Karpas-422 (cell line): ENCODE measurements around the gene DDN. TPM values are rescaled to one million over a fixed set of nuclear protein-coding genes. Genes with fewer than 3 reads are reported as not detected.
A peak's percentile ranks its signal among the peaks of the same experiment; 100 is the strongest.

Experiments
- DNase-seq: peaks from one replicate; pipeline ENCODE4 v3.0.0-alpha.2; 2015
- H2AFZ ChIP-seq: fragments of 200-600 bp; sonication (generic); 2 replicates; pipeline ENCODE4 v1.6.1; 2014; ENCODE audit warnings: antibody characterized with exemption, low read length, mixed read lengths
- H3K27ac ChIP-seq: fragments of 200-600 bp; sonication (generic); 2 replicates; pipeline ENCODE4 v1.5.1; 2014; ENCODE audit warnings: mild to moderate bottlenecking, low read length, moderate library complexity
- H3K27me3 ChIP-seq: fragments of 200-600 bp; sonication (generic); 2 replicates; pipeline ENCODE4 v1.6.1; 2014; ENCODE audit warnings: low read length, mixed read lengths
- H3K36me3 ChIP-seq: fragments of 200-600 bp; sonication (generic); 2 replicates; pipeline ENCODE4 v1.6.1; 2014; ENCODE audit warnings: low read length, mixed read lengths; ENCODE audit not compliant: insufficient read depth
- H3K4me1 ChIP-seq: fragments of 200-600 bp; sonication (generic); 2 replicates; pipeline ENCODE4 v1.6.1; 2014; ENCODE audit warnings: mild to moderate bottlenecking, low read length, mixed read lengths
- H3K4me2 ChIP-seq: fragments of 200-600 bp; sonication (generic); 2 replicates; pipeline ENCODE4 v1.6.1; 2014; ENCODE audit warnings: low read length, low read depth, mild to moderate bottlenecking; ENCODE audit not compliant: poor library complexity, severe bottlenecking
- H3K4me3 ChIP-seq: fragments of 200-600 bp; sonication (generic); 2 replicates; pipeline ENCODE4 v1.5.1; 2014; ENCODE audit warnings: mild to moderate bottlenecking, antibody characterized with exemption, low read length, mixed read lengths
- H3K79me2 ChIP-seq: fragments of 200-600 bp; sonication (generic); 2 replicates; pipeline ENCODE4 v1.6.1; 2014; ENCODE audit warnings: mild to moderate bottlenecking, low read length, mixed read lengths
- H3K9ac ChIP-seq: fragments of 200-600 bp; sonication (generic); 2 replicates; pipeline ENCODE4 v1.6.0; 2014; ENCODE audit warnings: low read length
- H3K9me2 ChIP-seq: fragments of 200-600 bp; sonication (generic), shearing (Covaris generic); replicated peaks from 2 replicates; pipeline ENCODE4 v1.6.0; 2014; ENCODE audit warnings: mild to moderate bottlenecking, low read length, moderate library complexity; ENCODE audit not compliant: insufficient read depth
- H3K9me3 ChIP-seq: fragments of 300-700, 200-600 bp; sonication (generic); 2 replicates; pipeline ENCODE4 v1.6.1; 2014; ENCODE audit warnings: low read length, mixed read lengths
- H4K20me1 ChIP-seq: fragments of 200-600 bp; sonication (generic); 2 replicates; pipeline ENCODE4 v1.6.1; 2014; ENCODE audit warnings: mild to moderate bottlenecking, antibody characterized with exemption, low read length, low read depth; ENCODE audit not compliant: insufficient read depth
- total RNA-seq: library from RNA; depleted of rRNA; stranded (reverse); fragments of >200 nt; shearing (Covaris generic); gene quantifications from 2 replicates; pipeline ENCODE4 v1.2.3, GENCODE V29; 2014; ENCODE audit warnings: low replicate concordance

Gene DDN
- total RNA-seq, 1 experiment from 2014 or later = 9.6 TPM

- peaks cover 18% of the 10 kb centered on the region; the same call in 1 of the 2 replicates for H3K36me3 ChIP-seq
- no peaks in the 10 kb centered on the region for H3K9me3 ChIP-seq
- H3K4me1 ChIP-seq = peaks cover 20% of the 10 kb centered on the region
- no peak overlapping the region for H3K4me3 ChIP-seq
- H3K4me2 ChIP-seq = no peak overlapping the region
- peaks cover 8% of the 10 kb centered on the region for H3K79me2 ChIP-seq
- DNase-seq = no peak
- H3K9me2 ChIP-seq = no peaks in the 10 kb centered on the region
- H4K20me1 ChIP-seq = 0 out of 2 replicates have a peak, but pooled peaks cover 4% of the 10 kb centered on the region
- no peaks in the 10 kb centered on the region for H3K27me3 ChIP-seq
- no peak overlapping the region for H3K27ac ChIP-seq
- H3K9ac ChIP-seq = no peak overlapping the region
- no peak overlapping the region for H2AFZ ChIP-seq
Measured at GRCh38 chr12:49022558-49023178, 23.5 kb upstream of the DDN start.

DNA sequence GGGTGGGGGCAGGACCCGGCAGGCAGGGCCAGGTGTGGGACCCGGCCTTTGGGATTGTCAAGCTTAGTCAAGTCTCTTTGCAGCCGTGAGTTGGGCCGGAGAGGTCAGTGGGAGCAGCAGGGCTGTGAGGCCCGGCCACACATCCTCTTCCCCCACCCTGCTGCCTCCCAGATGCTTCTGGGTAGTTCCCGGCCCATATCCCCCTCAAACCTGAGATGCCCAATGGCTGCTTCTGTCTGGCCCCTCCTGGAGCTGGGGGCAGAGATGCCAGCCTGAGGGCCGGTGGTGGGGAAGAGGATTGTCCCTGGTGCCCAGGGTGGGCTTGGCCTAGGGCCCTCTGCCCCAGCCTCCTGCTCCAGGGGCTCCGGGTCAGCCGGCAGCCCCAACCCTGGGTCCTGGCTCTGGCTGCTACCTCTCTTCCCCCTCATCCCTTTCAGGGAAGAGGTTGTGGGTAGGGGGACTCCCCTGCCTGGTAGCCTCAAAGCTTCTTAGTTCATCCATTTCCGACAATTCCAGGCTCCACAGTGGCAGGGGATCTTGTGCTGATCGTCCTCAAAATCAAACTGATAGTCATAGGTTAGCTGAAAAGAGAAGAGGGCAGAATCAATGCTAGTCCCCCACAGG is 22.2 kb upstream of the DDN start:
- H3K27ac ChIP-seq = no peak overlapping the region
- peaks cover 28% of the 10 kb centered on the region for H3K4me1 ChIP-seq
- H3K79me2 ChIP-seq = peaks cover 20% of the 10 kb centered on the region
- H3K36me3 ChIP-seq = peaks cover 17% of the 10 kb centered on the region; the same call in 1 of the 2 replicates
- H3K9ac ChIP-seq = no peak overlapping the region
- 0 out of 2 replicates have a peak, but pooled peaks cover 4% of the 10 kb centered on the region for H4K20me1 ChIP-seq
- no peaks in the 10 kb centered on the region for H3K9me2 ChIP-seq
- no peak overlapping the region for H2AFZ ChIP-seq
- no peak for DNase-seq
- no peak overlapping the region for H3K4me3 ChIP-seq
- no peak overlapping the region for H3K4me2 ChIP-seq
- H3K27me3 ChIP-seq = no peaks in the 10 kb centered on the region
- no peaks in the 10 kb centered on the region for H3K9me3 ChIP-seq

DNA sequence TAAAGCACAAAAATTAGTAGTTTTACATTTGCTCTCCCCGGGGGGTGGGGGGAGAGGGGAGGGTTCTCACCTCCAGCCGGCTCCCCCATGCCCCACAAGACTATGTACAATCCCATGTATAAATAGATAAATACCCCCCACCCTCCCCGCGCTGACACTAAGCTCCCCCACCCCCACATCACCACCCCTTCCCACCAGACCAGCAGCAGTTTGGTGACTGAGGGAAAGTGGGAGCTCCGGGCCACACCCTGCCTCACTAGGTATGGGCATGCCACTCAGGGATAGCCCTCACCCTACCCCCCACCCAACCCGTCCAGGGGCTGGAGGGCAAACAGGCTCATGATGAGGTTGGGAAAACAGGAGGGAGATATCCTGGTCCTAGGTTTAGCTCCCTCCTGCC is 21.3 kb upstream of the DDN start:
- Histone ChIP-seq H3K27ac (no peak overlapping the region), H4K20me1 (0 out of 2 replicates have a peak, but pooled peaks cover 2% of the 10 kb centered on the region), H3K36me3 (peaks cover 12% of the 10 kb centered on the region; the same call in 1 of the 2 replicates), H3K9me2 (no peaks in the 10 kb centered on the region), H3K27me3 (no peaks in the 10 kb centered on the region), H3K4me3 (no peak overlapping the region), H3K79me2 (peaks cover 27% of the 10 kb centered on the region), H2AFZ (no peak overlapping the region), H3K9ac (no peak overlapping the region), H3K4me1 (peaks cover 28% of the 10 kb centered on the region), H3K9me3 (no peaks in the 10 kb centered on the region), H3K4me2 (no peak overlapping the region)
- DNase-seq = no peak

DNA sequence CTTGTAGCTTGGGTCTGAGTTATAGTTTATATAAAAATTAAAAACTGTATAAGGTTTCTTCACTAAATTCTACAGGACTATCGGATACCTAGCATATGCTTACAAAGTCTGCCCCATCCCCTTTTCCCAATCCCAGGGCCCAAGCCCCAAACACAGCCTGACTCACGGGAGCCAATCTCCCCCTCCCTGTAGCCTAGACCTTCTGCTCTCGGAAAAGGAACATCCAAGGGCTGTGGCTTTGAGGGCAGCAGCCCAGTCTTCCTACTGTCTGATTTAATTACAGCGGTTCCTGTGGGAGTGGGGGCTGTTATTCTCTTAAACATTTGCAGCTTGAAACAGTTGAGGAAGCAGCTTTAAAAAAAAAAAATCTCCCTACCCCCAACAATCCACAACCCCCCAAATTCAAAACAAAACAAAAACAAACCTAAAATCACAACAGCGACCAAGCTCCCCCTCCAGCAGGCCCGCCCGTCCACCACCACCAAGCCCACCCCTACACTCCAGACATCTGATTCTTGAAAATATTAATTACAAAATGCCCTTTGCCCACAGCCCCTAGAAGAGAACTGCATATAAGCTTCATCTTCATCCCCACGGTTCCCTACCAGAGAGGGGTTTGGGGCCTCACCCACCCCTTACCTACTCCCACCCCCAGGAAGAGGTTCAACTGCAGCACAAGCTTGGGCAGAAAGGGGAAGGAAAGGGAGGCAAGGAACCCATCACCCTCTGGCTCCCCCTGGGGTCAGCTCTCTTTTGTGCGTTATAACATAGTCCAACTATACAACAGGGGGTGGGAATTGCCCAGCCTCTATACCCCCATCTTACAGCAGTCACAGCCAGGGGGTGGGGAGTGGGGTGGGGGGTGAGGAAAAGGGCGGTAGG is 20.5 kb upstream of the DDN start:
- Histone ChIP-seq H2AFZ (no peak overlapping the region), H3K9me2 (no peaks in the 10 kb centered on the region), H3K27me3 (no peaks in the 10 kb centered on the region), H3K9ac (peak overlapping the region; percentile 79), H4K20me1 (no peaks in the 10 kb centered on the region), H3K79me2 (peaks cover 32% of the 10 kb centered on the region), H3K4me3 (peak overlapping the region; percentile 71), H3K4me2 (peak overlapping the region; percentile 98), H3K9me3 (no peaks in the 10 kb centered on the region), H3K27ac (peak overlapping the region; percentile 95), H3K4me1 (peaks cover 28% of the 10 kb centered on the region), H3K36me3 (peaks cover 6% of the 10 kb centered on the region; the same call in 1 of the 2 replicates)
- peak; percentile 86 for DNase-seq

- H3K4me3 ChIP-seq = peak overlapping the region; percentile 71
- DNase-seq = no peak
- peak overlapping the region; percentile 79 for H3K9ac ChIP-seq
- H3K4me2 ChIP-seq = peak overlapping the region; percentile 98
- no peaks in the 10 kb centered on the region for H4K20me1 ChIP-seq
- H3K79me2 ChIP-seq = peaks cover 36% of the 10 kb centered on the region
- H2AFZ ChIP-seq = peak overlapping the region; percentile 81; the same call in 1 of the 2 replicates
- H3K27ac ChIP-seq = peak overlapping the region; percentile 95
- no peaks in the 10 kb centered on the region for H3K9me3 ChIP-seq
- peaks cover 6% of the 10 kb centered on the region; the same call in 1 of the 2 replicates for H3K36me3 ChIP-seq
- peaks cover 28% of the 10 kb centered on the region for H3K4me1 ChIP-seq
- H3K27me3 ChIP-seq = no peaks in the 10 kb centered on the region
- H3K9me2 ChIP-seq = no peaks in the 10 kb centered on the region
Measured at GRCh38 chr12:49019120-49019430, 19.9 kb upstream of the DDN start.

DNA sequence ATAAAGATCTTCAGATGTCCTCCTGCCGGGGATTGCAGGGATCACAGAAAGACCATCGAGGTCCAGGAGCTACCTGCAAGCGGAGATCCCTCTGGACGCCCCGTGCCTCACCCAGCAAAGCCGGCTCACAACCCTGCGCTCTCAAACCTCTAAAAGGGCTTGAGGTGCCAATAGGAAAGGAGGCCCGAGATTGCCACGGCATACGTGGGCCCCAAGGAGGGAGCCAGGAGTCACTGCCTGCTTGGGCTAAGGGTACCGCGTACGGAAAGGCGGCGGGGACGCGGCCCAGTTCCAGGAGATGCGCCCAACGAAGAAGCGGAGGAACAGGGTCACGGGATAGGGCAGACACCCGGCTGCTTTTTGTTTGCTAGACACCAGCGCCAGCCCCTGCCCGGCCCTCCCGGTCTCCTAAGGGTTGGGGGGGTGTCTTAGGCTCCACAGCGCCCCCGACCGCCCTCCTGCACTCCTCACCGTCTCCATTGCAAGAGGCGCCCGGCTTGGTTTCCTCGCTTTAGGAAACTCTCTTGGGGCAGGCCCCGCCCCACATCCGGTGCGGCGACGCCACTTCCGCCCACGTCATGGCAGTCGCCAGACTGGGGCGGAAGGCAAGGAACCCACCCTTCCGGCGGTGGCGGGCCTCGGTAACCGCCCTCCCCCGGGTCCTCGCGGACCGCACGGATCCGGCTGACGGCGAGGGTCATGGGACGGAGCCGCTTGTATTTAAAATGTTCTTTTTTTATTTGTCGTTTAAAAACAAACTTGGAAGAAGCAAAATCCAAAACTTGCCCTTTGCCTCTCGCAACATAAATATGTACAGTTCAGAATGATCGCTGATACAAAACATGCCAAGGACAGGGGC is 19.3 kb upstream of the DDN start, which contains the start of gene PRKAG1:
TSS of gene PRKAG1 (minus strand) at position 516 of the 859 bp plus-strand sequence. CDS start at position 480, 36 bp downstream.
- H3K4me2 ChIP-seq = peak within 1 kb of the TSS; percentile 98
- peak within 1 kb of the TSS; percentile 71 for H3K4me3 ChIP-seq
- H3K27ac ChIP-seq = peak within 1 kb of the TSS; percentile 95
- peak within 1 kb of the TSS; percentile 79 for H3K9ac ChIP-seq
- H2AFZ ChIP-seq = peak within 1 kb of the TSS; percentile 81; the same call in 1 of the 2 replicates
- H3K27me3 ChIP-seq = no peaks in the 10 kb centered on the region
- no peaks in the 10 kb centered on the region for H4K20me1 ChIP-seq
- no peaks in the 10 kb centered on the region for H3K9me2 ChIP-seq
- peak; percentile 98 for DNase-seq
- H3K79me2 ChIP-seq = peaks cover 36% of the 10 kb centered on the region
- H3K36me3 ChIP-seq = peaks cover 6% of the 10 kb centered on the region; the same call in 1 of the 2 replicates
- H3K9me3 ChIP-seq = no peaks in the 10 kb centered on the region
- peaks cover 28% of the 10 kb centered on the region for H3K4me1 ChIP-seq

- Histone ChIP-seq H3K9me3 (no peaks in the 10 kb centered on the region), H3K36me3 (peaks cover 6% of the 10 kb centered on the region; the same call in 1 of the 2 replicates), H3K27me3 (no peaks in the 10 kb centered on the region), H4K20me1 (no peaks in the 10 kb centered on the region), H3K4me3 (peak overlapping the region; percentile 71), H3K9ac (peak overlapping the region; percentile 79), H3K27ac (peak overlapping the region; percentile 95), H3K79me2 (peaks cover 36% of the 10 kb centered on the region), H3K4me2 (peak overlapping the region; percentile 98), H3K9me2 (no peaks in the 10 kb centered on the region), H2AFZ (no peak overlapping the region), H3K4me1 (peaks cover 28% of the 10 kb centered on the region)
- peak; percentile 66 for DNase-seq
Measured at GRCh38 chr12:49017891-49018260, 18.7 kb upstream of the DDN start.
